SKM-1 (cell line): ENCODE measurements around the gene AGBL4.
"Not testable (repeated sequence)": the region's sequence is repeated elsewhere in the genome, so short reads cannot be mapped to it uniquely, and the experiment has no call there.

Experiments
- DNase-seq: peaks from one replicate; lab custom pipeline; 2025; ENCODE audit not compliant: unreplicated experiment; lab: John Stamatoyannopoulos, UW

Gene AGBL4

DNA sequence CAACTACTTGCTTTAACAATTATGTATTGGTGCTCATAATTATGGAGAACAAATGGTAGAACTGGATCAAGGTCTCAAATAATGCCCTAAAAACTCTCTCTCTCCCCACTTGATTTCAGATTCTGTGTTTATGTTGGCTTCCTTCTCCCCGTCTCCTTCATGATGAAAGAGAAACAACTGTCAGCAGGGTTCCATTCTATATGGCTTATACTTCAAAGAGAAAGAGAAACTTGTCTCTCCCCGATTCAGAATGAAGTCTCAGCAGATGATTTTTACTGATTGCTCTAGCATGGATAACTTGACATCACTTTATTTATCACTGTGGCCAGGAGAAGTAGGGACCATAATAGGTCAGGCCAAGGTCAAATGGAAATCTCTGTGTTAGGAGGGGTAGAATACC lies 575.6 kb downstream of the AGBL4 start:
- no peak for DNase-seq

DNA sequence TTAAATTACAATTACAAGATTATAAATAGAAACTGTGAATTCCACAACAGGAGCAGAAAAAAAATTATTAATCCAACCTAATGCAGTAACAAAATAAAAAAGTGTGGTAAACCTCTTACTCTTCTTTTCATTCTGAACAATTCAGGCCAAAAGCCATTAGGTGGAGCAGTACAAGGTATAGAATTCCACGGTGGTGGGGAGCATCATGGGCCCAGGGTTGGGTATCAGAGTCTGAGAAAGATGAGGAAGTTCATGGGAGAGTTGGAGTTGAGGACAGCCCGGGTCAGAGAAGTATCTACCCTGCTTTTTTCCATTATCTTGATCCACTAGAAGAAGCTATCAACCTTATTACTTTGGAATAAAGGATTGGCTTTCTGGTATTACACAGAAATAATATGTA lies 586.9 kb downstream of the AGBL4 start:
- DNase-seq: no peak

DNA sequence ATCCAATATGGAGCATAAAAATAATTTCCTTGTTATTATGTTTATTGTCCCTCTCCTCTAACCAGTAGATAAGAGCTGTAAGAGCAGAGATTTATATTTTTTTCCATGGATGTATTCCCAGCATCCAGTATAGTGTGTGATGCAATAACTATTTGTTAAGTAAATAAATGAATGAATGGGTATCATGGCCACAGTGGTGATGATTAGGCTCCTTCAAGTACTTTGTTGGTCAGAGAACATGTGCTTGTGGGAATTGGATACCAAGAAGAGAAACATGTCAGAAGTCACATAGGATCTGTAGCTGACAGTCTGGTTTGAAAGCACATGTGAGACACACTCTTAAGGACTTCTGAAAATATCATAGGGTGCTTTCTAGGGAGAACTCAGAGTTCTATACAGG lies 588.5 kb downstream of the AGBL4 start:
- DNase-seq: no peak

DNA sequence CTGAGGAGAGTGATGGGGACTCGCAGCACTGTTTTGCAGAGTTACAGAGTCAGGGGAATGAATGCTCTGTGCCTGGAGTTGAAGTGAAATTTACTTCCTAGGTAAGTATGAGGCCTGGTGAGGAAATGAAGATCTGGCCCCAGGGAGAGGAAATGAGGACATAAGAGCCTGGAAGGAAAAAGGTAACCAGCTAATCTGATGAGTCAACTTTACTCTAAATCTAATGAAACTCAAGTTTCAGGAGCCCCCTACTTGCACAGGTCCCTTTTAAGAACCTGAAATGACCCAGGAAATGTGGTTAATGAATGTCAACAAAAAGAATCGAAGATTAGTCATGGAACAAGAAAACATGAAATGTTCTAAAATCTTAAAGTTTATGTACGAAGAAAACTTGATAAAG lies 599.0 kb downstream of the AGBL4 start:
- no peak for DNase-seq

DNA sequence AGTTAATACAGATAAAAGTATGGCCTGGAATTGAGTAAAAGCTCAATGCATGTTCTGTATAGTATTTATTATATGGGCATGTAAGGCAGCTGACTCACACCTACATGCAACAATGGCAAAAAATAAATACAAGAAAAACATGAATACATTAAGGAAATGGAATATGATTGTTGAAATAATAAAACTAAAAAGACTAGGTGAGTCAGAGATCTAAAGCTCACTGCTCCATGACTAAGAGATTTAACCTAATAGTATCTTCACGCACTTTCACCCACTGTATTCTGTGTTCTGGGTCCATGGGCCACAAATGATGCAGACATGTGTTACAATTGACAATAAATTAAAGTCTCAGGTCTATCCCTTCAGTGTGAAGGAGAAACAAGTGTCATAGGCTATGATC lies 607.0 kb downstream of the AGBL4 start:
- DNase-seq: no peak

DNA sequence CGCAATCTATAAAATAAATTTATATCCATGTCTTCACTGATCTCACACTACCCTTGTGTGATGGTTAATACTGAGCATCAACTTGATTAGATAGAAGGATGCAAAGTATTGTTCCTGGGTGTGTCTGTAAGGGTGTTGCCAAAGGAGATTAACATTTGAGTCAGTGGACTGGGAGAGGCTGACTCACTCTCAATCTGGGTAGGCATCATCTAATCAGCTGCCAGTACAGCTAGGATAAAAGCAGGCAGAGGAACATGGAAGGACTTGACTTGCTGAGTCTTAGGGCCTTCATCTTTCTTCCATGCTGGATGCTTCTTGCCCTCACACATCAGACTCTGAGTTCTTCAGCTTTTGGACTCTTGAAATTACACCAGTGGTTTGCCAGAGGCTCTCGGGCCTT lies 615.4 kb downstream of the AGBL4 start:
- no peak for DNase-seq

DNA sequence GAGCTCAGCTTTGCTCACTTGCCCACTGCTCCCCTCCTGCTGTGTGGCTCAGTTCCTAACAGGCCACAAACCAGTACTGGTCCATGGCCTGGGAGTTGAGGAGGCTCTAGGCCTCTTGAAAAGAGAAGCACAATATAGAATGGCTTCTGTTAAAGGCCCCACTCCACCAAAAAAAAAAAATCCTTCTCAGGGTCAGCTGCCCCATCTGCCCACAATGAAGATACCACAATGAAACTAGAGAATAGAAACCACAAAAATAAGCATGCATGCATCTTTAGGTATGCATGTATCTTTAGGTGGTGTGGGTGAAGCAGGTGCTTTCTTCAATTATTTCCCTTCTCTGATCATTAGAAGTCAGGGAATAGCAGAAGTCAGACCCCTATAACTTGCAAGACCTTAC lies 626.7 kb downstream of the AGBL4 start:
- DNase-seq: no peak

DNA sequence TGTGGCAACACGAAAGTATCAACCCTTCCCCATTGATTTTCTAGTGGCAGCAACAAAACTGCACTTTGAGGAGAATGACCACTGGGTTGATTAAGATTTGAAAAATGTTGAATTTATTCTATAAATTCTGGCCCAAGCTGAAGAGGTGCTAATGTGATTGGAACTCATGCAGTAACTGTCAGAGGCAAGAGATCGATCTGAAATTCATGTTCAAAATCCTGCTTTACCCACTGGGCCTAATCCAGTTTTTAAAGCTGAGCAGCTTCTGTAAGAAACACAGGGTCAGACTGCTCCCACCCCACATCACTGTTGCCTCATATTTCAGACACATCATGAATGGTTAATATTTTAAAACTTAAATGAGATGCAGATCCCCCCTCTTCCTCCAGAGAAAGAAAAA lies 629.6 kb downstream of the AGBL4 start:
- DNase-seq: no peak

DNA sequence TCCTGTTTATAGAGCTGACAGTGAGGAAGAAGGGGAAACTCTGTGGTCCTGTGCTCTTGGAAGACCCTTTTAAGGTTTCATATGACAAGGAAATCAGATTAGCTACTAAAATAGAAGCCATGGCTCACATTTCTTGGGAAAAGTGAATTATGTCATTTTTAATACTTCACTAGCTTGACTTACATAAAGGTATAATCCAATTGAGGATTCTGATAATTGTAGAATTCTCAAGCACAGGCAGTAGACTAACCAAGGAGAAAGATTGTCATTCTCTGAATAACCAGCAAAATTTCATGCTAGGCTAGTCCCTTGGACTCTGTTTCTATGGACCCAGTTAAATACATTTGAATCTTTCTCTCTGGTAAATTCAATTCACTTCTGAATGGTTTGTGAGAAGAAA lies 634.1 kb downstream of the AGBL4 start:
- DNase-seq: no peak

DNA sequence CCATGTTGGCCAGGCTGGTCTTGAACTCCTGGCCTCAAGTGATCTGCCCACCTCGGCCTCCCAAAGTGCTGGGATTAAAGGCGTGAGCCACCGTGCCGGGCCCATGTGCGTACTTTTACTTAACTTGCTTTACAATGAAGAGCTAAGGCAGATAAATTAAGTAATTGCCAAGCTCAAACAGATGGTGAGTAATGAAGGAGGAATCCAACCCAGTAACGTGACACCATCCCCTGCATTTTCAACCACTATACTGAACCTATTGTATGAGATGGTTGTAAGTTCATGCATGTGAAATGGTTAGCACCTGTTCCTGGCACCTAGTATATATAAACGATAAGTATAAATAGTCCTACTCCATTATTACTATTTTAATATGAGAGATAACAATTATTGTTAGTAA lies 659.1 kb downstream of the AGBL4 start:
- no peak for DNase-seq

DNA sequence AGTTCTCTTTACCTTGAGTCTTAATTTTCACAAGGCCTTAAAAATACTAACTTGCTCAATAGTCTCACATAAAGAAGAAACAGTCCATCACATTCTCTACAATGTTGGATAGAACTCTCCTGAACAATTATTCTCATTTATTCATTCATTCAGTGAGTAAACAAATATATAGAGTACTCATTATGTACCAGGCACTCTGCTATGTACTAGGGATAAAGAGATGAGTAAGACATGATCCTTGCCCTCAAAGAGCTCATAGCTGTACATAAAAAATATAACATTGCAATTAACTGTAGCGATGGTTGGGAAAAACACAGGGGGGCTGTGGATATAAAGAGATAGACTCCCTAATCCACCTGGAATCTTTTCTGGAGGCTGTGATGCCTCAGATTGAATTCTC lies 660.1 kb downstream of the AGBL4 start:
- DNase-seq: no peak

DNA sequence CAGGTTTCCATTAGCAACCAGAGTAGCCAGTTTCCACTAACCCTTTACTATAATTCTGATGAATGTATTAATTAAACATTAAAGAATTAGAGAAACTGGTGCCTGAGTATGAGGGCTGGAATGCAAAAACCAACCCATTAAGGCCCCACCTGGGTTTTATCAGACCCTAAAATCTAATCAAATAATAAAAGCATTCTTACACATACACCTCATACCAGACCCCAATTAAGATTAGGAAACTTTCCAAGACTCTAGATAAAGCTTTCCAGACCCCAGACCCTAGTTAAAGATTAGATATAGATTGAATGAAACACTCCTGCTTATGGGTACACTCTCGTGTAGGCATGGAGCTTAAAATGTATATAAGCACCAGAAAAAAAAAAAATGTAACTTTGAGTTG lies 665.7 kb downstream of the AGBL4 start:
- no peak for DNase-seq

DNA sequence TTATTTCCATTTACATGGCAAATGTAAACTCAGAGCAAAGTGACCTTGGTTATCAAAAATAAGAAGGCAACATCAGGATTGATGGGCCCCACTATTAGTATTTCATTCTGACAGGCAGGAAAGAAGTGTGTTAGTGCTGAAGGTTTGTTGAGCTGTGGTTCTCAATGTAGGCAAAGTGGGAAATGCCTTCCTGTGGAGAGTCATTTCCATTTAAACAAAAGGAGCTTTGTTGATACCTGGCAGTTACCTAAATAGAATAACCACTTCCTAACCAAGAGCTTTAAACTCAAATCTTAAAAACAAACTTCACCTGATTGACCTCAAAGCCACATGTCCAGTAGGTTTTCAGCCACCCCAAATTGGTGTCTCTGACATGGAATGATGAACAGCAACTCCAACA lies 667.2 kb downstream of the AGBL4 start:
- no peak for DNase-seq

DNA sequence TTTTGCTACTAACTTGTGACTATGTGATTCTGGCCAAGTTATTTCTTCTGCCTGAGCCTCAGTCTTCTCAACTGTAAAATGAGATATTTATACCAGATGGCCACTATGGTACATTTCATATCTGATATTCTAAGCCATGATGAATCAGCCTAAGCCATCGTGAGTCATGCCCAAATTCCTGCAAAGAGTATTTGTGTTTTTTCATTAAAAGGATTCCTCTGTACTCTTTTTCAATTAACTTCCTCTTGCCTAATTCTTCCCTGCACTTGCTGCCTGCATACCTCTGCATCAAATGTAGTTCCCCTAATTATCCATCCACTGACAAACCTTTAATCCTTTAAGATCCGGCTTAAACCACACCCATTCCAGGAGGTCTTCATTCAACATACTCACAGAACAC lies 672.0 kb downstream of the AGBL4 start:
- no peak for DNase-seq

DNA sequence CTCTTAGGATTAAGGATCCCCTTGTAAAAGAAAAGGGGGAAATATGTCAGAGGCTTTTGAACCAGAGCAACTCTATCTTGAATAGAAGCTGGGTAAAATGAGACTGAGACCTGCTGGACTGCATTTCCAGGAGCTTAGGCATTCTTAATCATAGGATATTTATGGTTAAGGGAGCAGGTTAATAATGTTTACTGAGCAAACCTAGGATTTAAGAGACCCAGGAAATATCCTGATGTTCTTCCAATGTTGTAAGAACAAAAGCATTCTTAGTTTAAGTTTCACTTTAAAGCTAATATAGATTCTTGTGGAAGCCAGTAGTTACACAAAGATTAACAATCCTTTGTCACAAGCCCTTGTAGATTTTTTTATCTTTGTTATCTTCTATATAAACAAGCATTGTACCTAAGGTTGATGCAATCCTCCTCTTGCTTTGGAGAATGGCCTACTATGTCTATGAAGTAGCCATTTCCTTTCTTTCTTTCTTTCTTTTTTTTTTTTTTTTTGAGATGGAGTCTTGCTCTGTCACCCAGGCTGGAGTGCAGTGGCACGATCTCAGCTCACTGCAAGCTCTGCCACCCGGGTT lies 676.9 kb downstream of the AGBL4 start:
- DNase-seq: no peak

DNA sequence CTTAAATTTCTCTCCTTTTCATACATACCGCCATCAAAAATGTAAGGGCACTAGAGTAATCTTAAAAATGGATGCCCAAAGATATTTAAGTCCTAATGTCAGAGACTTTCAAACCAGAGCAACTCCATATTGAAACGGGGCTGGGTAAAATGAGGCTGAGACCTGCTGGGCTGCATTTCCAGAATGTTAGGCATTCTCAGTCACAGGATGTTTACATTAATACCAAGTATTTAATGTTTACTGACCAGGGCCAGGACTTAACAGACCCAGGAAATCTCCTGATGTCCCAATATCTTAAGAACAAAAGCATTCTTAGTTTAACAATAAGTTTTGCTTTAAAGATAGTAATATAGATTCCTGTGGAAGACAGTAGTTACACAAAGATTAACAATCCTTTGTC lies 683.2 kb downstream of the AGBL4 start:
- DNase-seq: no peak

DNA sequence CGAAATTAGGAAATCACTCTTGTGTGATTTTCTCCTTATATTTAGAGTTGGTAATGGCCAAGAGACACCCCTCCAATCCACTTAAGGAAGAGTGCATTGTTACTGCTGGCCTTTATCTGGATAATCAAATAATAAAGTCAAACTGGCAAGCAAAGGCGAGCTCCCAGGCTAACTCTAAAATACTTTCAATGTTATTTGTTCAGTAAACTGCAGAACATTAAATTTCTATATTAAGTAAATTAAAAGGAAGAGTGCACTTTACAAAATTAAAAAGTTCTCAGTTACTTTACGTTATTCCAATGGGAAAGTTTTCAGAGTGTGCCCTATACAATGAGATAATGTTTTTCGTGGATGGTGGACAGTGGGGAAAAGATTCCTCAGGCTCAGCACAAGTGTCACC lies 684.7 kb downstream of the AGBL4 start:
- no peak for DNase-seq

DNA sequence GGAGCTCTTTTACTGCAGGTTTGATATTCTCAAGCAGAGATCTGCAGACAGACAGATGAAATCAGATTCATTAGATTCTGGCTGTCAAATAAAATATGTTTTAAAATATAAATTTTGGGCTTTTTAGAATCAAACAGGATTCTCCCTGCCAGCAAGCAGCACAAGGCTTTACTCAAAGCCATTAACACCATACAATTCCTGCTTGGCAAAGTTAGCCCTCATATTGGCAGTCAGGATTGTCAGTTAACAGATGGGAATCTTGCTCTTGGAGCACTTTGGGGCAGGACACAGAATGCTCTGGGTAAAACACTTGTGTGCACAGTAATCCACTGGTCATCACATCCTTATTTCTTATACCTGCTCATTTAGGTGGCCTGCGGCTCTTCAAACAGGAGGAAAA lies 686.5 kb downstream of the AGBL4 start:
- DNase-seq: no peak

DNA sequence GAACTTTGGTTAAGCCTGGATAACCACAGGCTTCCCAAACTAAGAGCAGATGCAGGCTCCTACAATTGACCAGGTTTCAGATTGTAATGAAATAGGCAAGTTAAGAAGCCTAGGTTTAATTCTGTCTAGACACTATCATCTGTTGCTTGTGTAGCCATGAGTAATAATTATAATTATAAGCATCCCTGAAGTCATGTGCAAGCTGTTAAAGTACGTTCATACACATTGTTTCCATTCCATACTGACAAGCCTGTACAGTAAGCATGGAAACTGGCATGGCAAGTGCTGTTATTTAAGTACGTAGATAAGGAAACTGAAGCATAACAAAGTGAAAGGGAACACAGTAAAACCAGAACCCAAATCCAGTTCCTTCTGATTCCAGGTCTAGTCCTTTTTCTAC lies 689.8 kb downstream of the AGBL4 start:
- no peak for DNase-seq

DNA sequence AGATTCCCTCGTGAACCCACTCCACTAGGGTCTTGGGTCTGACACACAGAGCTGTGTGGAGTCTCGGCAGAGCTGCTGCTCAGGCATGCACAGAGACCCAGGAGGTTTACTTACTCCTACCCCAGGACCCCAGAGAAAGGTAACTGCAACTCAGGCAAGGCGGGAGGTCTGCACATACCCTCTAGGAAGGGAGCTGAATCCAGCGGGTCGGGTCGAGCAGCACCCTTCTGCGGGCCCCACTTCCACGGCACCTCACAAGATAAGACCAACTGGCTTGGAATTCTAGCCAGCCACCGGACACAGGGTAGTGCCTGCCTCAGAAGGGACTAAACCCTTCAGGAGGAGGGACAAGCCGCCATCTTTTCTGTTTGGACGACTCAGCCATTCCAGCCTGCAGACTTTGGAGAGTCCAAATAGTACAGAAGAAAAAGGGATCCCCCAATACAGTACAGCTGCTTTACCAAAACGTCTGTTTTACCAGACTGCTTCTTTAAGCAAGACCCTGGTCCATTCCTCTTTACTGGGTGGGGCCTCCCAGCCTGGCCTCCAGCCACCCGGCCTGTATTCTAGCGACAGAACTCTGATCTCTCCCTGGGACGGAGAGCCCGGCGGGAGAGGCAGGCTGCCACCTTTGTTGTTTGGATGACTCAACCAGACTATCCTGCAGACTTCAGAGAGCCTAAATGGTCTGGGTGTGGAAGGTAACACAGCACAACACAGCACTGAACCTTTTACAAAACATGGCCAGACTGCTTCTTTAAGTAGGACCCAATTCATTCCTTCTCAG lies 692.5 kb downstream of the AGBL4 start:
- no peak for DNase-seq

DNA sequence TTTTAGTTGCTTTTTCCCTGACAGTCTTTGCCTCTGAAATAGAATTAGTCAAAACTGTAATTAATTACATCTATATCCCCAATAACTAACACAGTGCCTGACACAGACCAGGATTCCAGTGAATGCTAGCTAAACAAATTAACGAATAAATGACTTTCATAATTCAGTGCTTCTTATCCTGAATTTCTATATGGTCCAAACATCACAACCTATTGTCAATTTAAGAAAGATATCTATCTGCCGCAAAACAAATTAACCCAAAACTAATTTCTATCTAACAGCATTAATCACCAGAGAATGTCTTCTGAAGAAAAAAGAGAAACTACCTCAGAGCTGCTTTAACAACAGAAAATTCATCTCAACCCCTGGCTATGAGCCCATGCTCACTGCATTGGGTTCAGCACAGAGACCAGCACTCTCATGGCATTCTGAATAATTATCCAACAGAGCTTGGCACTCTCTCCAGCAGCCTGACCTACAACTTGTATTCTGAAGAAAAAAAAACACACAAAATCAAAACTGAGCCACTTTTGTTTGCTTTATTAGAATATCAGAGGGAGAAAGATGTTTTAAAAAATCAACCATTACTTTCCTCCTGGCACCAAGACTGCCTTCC lies 699.7 kb downstream of the AGBL4 start:
- DNase-seq: no peak

DNA sequence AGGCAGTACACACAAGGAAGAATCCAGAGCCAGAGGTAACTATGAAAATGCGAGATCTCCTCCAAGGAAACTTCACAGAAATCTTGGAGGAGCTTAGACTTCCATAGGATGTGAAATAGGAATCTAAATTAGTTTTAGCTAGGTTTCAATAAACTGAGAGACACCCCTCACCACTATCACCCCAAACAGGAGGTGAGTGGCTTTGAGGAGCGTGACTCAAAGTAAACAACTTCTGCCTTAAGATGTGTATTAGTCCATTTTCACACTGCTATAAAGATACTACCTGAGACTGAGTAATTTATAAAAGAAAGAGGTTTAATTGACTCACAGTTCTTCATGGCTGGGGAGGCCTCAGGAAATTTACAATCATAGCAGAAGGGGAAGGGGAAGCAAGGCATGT lies 703.3 kb downstream of the AGBL4 start:
- DNase-seq: not testable (repeated sequence)
